Measurements from ENCODE around the gene TTBK2.

GRCh38 chr15:42693942-42694341 is 226.6 kb downstream of the TTBK2 start:
- no peak for TF ChIP-seq CTCF (IDR thresholded peaks at IDR 0.05)
- no peak for TF ChIP-seq REST (IDR thresholded peaks at IDR 0.05; ENCODE audit: insufficient read depth in 1 of 2, low read depth in 2 of 2, low read length in 1 of 2)
- no peak for TF ChIP-seq POLR2AphosphoS5 (IDR thresholded peaks at IDR 0.05; ENCODE audit: low read depth, low read length)

Measured in Panc1 (cell line).